HEK293T (cell line): Measurements from ENCODE around the gene SCUBE3.

Source experiments
- CTCF ChIA-PET: fragments of 350-600 bp; formaldehyde crosslinking; extraction: SDS; loops from one replicate; lab custom pipeline; 2021; ENCODE audit warnings: antibody characterized with exemption, inconsistent platforms; lab: Yijun Ruan, JAX
- POLR2A ChIA-PET: fragments of 350-600 bp; formaldehyde crosslinking; extraction: SDS; loops from one replicate; lab custom pipeline; 2020; ENCODE audit warnings: antibody characterized with exemption, inconsistent platforms; lab: Yijun Ruan, JAX
- DNase-seq: peaks from one replicate; pipeline ENCODE4 v3.0.0; 2012; ENCODE audit warnings: mixed read lengths; ENCODE audit errors: extremely low spot score
- ARNT ChIP-seq: fragments of 450-650 bp; IDR thresholded peaks from 2 replicates; pipeline ENCODE4 v1.6.1; 2017; ENCODE audit warnings: mild to moderate bottlenecking
- BHLHE40 ChIP-seq: fragments of 450-650 bp; IDR thresholded peaks from 2 replicates; pipeline ENCODE4 v1.6.1; 2016; ENCODE audit warnings: mild to moderate bottlenecking, moderate library complexity, borderline replicate concordance
- CTBP1 ChIP-seq: fragments of 450-650 bp; IDR thresholded peaks from 2 replicates; pipeline ENCODE4 v1.6.1; 2016; ENCODE audit warnings: borderline replicate concordance
- ELF4 ChIP-seq: fragments of 450-650 bp; IDR thresholded peaks from 2 replicates; pipeline ENCODE4 v1.6.1; 2017; ENCODE audit warnings: antibody characterized with exemption
- FOXA1 ChIP-seq: fragments of 450-650 bp; IDR thresholded peaks from 2 replicates; pipeline ENCODE4 v1.6.1; 2016; ENCODE audit warnings: mild to moderate bottlenecking
- FOXK2 ChIP-seq: fragments of 450-650 bp; IDR thresholded peaks from 2 replicates; pipeline ENCODE4 v1.6.1; 2016; ENCODE audit warnings: mild to moderate bottlenecking
- FOXM1 ChIP-seq: fragments of 450-650 bp; IDR thresholded peaks from 2 replicates; pipeline ENCODE4 v1.6.1; 2017; ENCODE audit warnings: mild to moderate bottlenecking, borderline replicate concordance
- HDGF ChIP-seq: fragments of 450-650 bp; IDR thresholded peaks from 2 replicates; pipeline ENCODE4 v1.6.1; 2017; ENCODE audit warnings: antibody characterized with exemption, borderline replicate concordance
- L3MBTL2 ChIP-seq: fragments of 450-650 bp; conservative IDR thresholded peaks from 2 replicates; pipeline ENCODE4 v1.6.1; 2016; ENCODE audit warnings: mild to moderate bottlenecking
- LEF1 ChIP-seq: fragments of 450-650 bp; IDR thresholded peaks from 2 replicates; pipeline ENCODE4 v1.6.1; 2017; ENCODE audit warnings: mild to moderate bottlenecking, borderline replicate concordance
- NFRKB ChIP-seq: fragments of 450-650 bp; IDR thresholded peaks from 2 replicates; pipeline ENCODE4 v1.6.1; 2016; ENCODE audit warnings: mild to moderate bottlenecking, moderate library complexity
- SP1 ChIP-seq: fragments of 450-650 bp; IDR thresholded peaks from 2 replicates; pipeline ENCODE4 v1.6.1; 2017
- SUZ12 ChIP-seq: fragments of 450-650 bp; IDR thresholded peaks from 2 replicates; pipeline ENCODE4 v1.6.1; 2016; ENCODE audit warnings: mild to moderate bottlenecking
- TARDBP ChIP-seq: fragments of 450-650 bp; IDR thresholded peaks from 2 replicates; pipeline ENCODE4 v1.6.1; 2016
- ZNF384 ChIP-seq: fragments of 450-650 bp; IDR thresholded peaks from 2 replicates; pipeline ENCODE4 v1.6.1; 2016
- TF ChIP-seq, protein P1 (sequence below): fragments of 450-650 bp; IDR thresholded peaks from 2 replicates; pipeline ENCODE4 v1.6.1; 2016

Gene SCUBE3

GRCh38 chr6:35244551-35244950 is 30.8 kb downstream of the SCUBE3 start:
- no peak for TF ChIP-seq CTBP1
- no peak for TF ChIP-seq BHLHE40
- no peak for TF ChIP-seq FOXA1
- TF ChIP-seq SP1: no peak
- no peak for TF ChIP-seq FOXM1
- TF ChIP-seq HDGF: no peak
- TF ChIP-seq, protein P1, sequence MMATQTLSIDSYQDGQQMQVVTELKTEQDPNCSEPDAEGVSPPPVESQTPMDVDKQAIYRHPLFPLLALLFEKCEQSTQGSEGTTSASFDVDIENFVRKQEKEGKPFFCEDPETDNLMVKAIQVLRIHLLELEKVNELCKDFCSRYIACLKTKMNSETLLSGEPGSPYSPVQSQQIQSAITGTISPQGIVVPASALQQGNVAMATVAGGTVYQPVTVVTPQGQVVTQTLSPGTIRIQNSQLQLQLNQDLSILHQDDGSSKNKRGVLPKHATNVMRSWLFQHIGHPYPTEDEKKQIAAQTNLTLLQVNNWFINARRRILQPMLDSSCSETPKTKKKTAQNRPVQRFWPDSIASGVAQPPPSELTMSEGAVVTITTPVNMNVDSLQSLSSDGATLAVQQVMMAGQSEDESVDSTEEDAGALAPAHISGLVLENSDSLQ: no peak
- DNase-seq: no peak
- ChIA-PET POLR2A (no interaction called here), CTCF (interaction anchor here (0.6 kb wide), 1 partner anchor 126 kb away, joined by 6 read pairs; no protein-coding TSS in a partner anchor)

DNA sequence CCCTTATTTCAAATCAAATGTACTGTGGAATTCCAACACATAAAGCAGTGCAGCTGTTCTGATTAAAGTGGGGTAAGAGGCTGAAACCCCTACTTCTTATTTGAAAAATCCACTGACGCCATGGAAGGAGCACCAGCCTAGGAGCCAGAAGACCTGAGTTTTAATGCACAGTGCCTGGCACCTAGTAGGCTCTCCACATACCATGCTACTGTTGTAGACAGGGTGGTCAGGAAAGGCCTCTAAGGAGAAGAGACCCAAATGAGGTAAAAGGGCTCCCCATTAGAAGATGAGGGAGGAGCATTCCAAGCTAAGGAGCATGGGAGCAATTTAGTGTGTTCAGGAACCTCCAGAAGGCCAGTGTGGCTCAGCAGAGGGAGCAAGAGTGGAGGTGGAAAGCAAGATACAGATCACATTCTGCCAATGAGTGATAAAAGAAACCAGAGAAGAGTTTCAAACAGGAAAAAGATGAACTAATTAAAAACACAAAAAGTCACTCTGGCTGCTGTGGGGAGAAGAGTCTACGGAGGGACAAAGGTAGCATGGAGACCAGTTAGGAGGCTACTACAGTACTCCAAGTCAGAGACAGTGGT is 34.0 kb downstream of the SCUBE3 start:
- ChIA-PET POLR2A (interaction anchor here (1.2 kb wide), 1 partner anchor 11 kb away, joined by 6 read pairs; the partner anchor contains the start of gene ZNF76), CTCF (interaction anchor here (1.3 kb wide), 1 partner anchor 11 kb away, joined by 4 read pairs; no protein-coding TSS in a partner anchor)
- no peak for DNase-seq
- TF ChIP-seq BHLHE40: no peak
- no peak for TF ChIP-seq FOXM1
- no peak for TF ChIP-seq HDGF
- no peak for TF ChIP-seq LEF1
- no peak for TF ChIP-seq SUZ12
- no peak for TF ChIP-seq CTBP1
- TF ChIP-seq SP1: no peak
- TF ChIP-seq TARDBP: no peak
- no peak for TF ChIP-seq ZNF384
- TF ChIP-seq ELF4: no peak
- TF ChIP-seq, protein P1: no peak
- no peak for TF ChIP-seq FOXK2
- no peak for TF ChIP-seq L3MBTL2
- TF ChIP-seq NFRKB: no peak
- no peak for TF ChIP-seq FOXA1
- TF ChIP-seq ARNT: no peak

DNA sequence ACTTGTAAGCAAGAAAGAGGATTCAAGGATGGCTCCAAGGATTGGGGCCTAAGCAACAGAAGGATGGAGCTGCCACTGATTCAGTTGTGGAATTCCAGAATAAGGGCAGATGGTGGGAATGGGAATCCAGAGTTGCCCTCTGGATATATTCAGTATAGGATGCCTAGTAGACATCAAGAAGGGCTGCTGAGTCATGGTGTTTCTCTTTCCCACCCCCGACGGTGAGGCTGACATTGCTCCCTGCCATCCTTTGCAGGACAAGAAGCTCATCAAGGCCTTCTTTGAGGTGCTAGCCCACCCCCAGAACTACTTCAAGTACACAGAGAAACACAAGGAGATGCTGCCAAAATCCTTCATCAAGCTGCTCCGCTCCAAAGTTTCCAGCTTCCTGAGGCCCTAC is 34.5 kb downstream of the SCUBE3 start:
- TF ChIP-seq, protein P1: no peak
- TF ChIP-seq SP1: no peak
- TF ChIP-seq CTBP1: no peak
- TF ChIP-seq BHLHE40: no peak
- no peak for TF ChIP-seq HDGF
- ChIA-PET POLR2A (interaction anchor here (1.2 kb wide), 1 partner anchor 11 kb away, joined by 6 read pairs; the partner anchor contains the start of gene ZNF76), CTCF (interaction anchor here (1.3 kb wide), 1 partner anchor 11 kb away, joined by 4 read pairs; no protein-coding TSS in a partner anchor)

GRCh38 chr6:35248965-35249364 is 35.2 kb downstream of the SCUBE3 start:
- TF ChIP-seq, protein P1: no peak
- TF ChIP-seq ELF4 (no peak), HDGF (no peak), CTBP1 (no peak), SP1 (no peak), L3MBTL2 (no peak), FOXK2 (no peak), FOXM1 (no peak), ARNT (no peak), NFRKB (no peak), BHLHE40 (no peak), SUZ12 (no peak), ZNF384 (no peak), TARDBP (no peak), LEF1 (no peak), FOXA1 (no peak)
- ChIA-PET POLR2A (interaction anchor here (1.2 kb wide), 1 partner anchor 10 kb away, joined by 6 read pairs; the partner anchor contains the start of gene ZNF76), CTCF (interaction anchor here (1.3 kb wide), 2 partner anchors 8 to 10 kb away, joined by 4 read pairs; no protein-coding TSS in a partner anchor)
- DNase-seq: no peak

More for the DNA sequence above, 34.5 kb downstream of the SCUBE3 start:
- DNase-seq: no peak

DNA sequence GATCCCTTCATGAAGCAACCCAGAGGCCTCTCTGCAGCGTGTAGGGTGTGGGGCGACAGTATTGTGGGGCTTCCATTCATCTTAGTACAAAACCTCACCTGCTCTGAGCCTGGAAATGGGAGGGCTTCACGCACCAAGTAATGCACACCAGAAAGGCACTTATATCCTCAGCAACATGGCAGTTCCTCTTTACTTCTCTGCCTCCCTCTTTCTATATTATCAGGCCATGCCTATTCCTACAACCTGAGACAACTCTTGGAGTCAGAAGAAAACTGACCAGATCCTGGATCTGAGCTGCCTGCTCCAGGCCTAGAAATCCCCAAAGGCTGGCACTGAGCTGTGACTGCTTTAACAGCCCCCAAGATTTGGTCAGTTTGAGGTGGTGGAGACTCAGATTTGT is 38.2 kb downstream of the SCUBE3 start:
- no peak for DNase-seq
- POLR2A ChIA-PET: no interaction called here
- no peak for TF ChIP-seq NFRKB
- TF ChIP-seq SP1: no peak
- TF ChIP-seq, protein P1: no peak
- TF ChIP-seq ZNF384: no peak
- TF ChIP-seq L3MBTL2: no peak
- TF ChIP-seq SUZ12: no peak
- TF ChIP-seq FOXM1: no peak
- TF ChIP-seq ELF4: no peak
- no peak for TF ChIP-seq FOXK2
- CTCF ChIA-PET: no interaction called here
